Activated naive CD4-positive, alpha-beta T cell treated with anti-CD3 and anti-CD28 coated beads, Interleukin-2, amount 50 U/mL, for 24 hours (primary cell): ENCODE data around the gene ANKH.

Experiments used
- H3K27ac Mint-ChIP-seq: one replicate; pipeline ENCODE4 v1.8.0; 2021; ENCODE audit warnings: mild to moderate bottlenecking, mixed read lengths
- H3K27me3 Mint-ChIP-seq: one replicate; pipeline ENCODE4 v1.8.0; 2021; ENCODE audit warnings: mixed read lengths
- H3K36me3 Mint-ChIP-seq: one replicate; pipeline ENCODE4 v1.8.0; 2021; ENCODE audit warnings: mixed read lengths
- H3K4me1 Mint-ChIP-seq: one replicate; pipeline ENCODE4 v1.8.0; 2021; ENCODE audit warnings: mixed read lengths
- H3K4me3 Mint-ChIP-seq: one replicate; pipeline ENCODE4 v1.8.0; 2021; ENCODE audit warnings: mild to moderate bottlenecking, mixed read lengths
- H3K9me3 Mint-ChIP-seq: one replicate; pipeline ENCODE4 v1.8.0; 2021; ENCODE audit warnings: mixed read lengths

The ANKH gene

DNA sequence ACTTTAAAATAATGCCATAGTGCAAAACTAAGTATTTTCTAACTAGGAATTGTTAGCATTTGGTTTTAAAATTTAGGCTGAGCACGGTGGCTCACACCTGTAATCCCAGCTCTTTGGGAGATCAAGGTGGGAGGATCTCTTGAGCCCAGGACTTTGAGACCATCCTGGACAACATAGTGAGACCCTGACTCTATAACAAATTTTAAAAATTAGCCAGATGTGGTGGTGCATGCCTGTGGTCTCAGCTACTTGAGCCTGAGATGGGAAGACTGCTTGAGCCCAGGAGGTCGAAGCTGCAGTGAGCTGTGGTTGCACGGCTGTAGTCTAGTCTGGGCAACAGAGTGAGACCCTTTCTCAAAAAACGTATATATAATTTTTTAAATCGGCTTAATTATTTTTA, 202.2 kb downstream of the ANKH start:
- Mint-ChIP-seq H3K27ac (no peak overlapping the region), H3K9me3 (no peaks in the 10 kb centered on the region), H3K4me3 (no peak overlapping the region), H3K27me3 (no peaks in the 10 kb centered on the region), H3K36me3 (peaks cover 7% of the 10 kb centered on the region), H3K4me1 (peaks cover 82% of the 10 kb centered on the region)

DNA sequence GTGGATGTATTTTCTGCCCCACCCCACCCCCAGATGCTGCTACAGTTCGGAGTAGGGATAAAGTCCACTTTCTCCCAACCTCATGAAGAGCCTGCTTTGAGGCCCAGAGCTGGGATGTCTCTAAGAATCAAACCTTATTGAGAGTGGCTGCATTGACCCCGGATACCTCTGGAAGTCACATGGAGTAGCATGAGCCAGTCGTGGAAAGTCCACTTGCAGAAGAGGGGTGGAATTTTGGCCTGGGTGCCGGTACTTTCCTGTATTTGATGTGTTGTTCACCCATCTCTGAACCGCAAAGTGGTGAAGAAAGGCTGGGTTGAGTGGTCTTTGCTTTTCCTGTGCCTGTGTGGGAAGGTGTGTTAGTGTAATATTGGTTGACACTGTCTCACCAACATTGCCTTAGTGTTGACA, 203.4 kb downstream of the ANKH start:
- Mint-ChIP-seq H3K27ac (peak overlapping the region; percentile 80), H3K4me3 (peak overlapping the region; percentile 62), H3K36me3 (peaks cover 2% of the 10 kb centered on the region)

DNA sequence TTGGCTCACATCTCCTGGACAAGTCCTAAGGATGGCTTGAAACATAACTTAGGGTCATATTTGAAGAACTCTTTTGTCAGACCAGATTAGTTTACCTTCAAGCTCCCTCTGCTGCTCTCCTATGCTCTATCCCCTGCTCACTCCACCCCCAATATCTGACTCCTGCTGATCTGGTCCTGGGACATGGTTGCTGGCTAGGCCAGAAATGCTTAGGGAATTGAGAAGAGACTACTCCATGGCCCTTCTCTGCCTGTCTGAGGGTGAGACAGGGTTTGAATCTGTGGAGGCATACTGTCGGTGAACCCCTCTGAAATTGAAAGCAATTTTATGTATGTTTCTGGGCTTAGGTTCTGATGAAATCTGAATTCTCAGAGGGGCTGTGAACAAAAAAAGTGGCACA, 203.8 kb downstream of the ANKH start:
- H3K9me3 Mint-ChIP-seq: no peaks in the 10 kb centered on the region
- peak overlapping the region; percentile 62 for H3K4me3 Mint-ChIP-seq
- H3K4me1 Mint-ChIP-seq: peaks cover 82% of the 10 kb centered on the region
- H3K27ac Mint-ChIP-seq: peak overlapping the region; percentile 80
- H3K36me3 Mint-ChIP-seq: peaks cover 2% of the 10 kb centered on the region
- no peaks in the 10 kb centered on the region for H3K27me3 Mint-ChIP-seq

More for the DNA sequence above, 203.4 kb downstream of the ANKH start:
- Mint-ChIP-seq H3K9me3 (no peaks in the 10 kb centered on the region), H3K27me3 (no peaks in the 10 kb centered on the region), H3K4me1 (peaks cover 82% of the 10 kb centered on the region)

DNA sequence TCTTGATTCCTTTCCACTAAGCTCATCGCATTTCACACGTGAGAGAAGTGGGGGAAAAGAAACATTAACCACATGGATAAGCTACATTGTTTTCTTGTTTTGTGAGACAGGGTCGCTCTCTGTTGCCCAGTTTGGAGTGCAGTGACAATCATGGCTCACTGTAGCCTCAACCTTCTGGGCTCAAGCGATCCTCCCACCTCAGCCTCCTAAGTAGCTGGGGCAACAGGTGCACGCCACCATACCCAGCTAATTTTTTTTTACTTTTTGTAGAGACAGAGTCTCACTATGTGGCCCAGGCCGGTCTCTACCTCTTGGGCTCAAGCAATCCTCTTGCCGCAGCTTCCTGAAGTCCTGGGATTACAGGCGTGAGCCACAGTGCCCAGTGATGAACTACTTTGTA, 204.3 kb downstream of the ANKH start:
- Mint-ChIP-seq H3K4me3 (peak overlapping the region; percentile 62), H3K36me3 (peaks cover 2% of the 10 kb centered on the region), H3K27me3 (no peaks in the 10 kb centered on the region), H3K4me1 (peaks cover 82% of the 10 kb centered on the region), H3K9me3 (no peaks in the 10 kb centered on the region), H3K27ac (peak overlapping the region; percentile 80)

GRCh38 chr5:14666357-14666756, 205.2 kb downstream of the ANKH start:
- Mint-ChIP-seq H3K9me3 (no peaks in the 10 kb centered on the region), H3K4me3 (peak overlapping the region; percentile 96), H3K36me3 (peaks cover 2% of the 10 kb centered on the region), H3K4me1 (peaks cover 75% of the 10 kb centered on the region), H3K27ac (peak overlapping the region; percentile 63), H3K27me3 (no peaks in the 10 kb centered on the region)

DNA sequence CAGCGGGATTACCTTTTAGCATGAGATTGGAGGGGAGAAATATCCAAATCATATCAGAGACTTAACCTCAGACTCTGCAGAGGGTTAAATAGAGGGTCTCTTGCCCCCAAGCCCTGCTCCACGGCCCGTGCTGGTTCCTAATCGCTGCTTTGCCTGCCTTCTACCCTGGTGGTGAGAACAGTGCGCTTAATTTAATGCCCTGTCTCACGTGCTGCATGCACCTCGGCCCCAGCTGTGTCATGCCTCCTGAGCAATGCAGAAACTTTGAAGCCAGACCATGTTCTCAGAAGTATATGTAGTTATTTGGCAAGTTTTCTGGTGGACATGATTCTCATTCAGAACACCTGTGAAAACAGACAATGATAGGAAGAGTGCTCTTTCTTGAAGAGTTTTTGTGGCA, 205.6 kb downstream of the ANKH start:
- H3K36me3 Mint-ChIP-seq: peaks cover 2% of the 10 kb centered on the region
- H3K9me3 Mint-ChIP-seq: no peaks in the 10 kb centered on the region
- no peaks in the 10 kb centered on the region for H3K27me3 Mint-ChIP-seq
- peak overlapping the region; percentile 63 for H3K27ac Mint-ChIP-seq
- H3K4me1 Mint-ChIP-seq: peaks cover 75% of the 10 kb centered on the region
- peak overlapping the region; percentile 96 for H3K4me3 Mint-ChIP-seq

- H3K4me3 Mint-ChIP-seq: peak overlapping the region; percentile 96
Measured at GRCh38 chr5:14665101-14665822, 206.3 kb downstream of the ANKH start.

GRCh38 chr5:14664270-14665100, 207.1 kb downstream of the ANKH start, which contains the start of gene OTULIN:
TSS of gene OTULIN (plus strand) at chr5:14664718. CDS start at chr5:14664826, 108 bp downstream.
- Mint-ChIP-seq H3K27ac (peak within 1 kb of the TSS; percentile 98), H3K4me1 (peaks cover 70% of the 10 kb centered on the region), H3K4me3 (peak within 1 kb of the TSS; percentile 96), H3K36me3 (peaks cover 2% of the 10 kb centered on the region), H3K9me3 (no peaks in the 10 kb centered on the region), H3K27me3 (no peaks in the 10 kb centered on the region)

More at GRCh38 chr5:14665101-14665822, 206.3 kb downstream of the ANKH start:
- Mint-ChIP-seq H3K36me3 (peaks cover 2% of the 10 kb centered on the region), H3K27ac (peak overlapping the region; percentile 94), H3K9me3 (no peaks in the 10 kb centered on the region), H3K4me1 (peaks cover 73% of the 10 kb centered on the region), H3K27me3 (no peaks in the 10 kb centered on the region)

DNA sequence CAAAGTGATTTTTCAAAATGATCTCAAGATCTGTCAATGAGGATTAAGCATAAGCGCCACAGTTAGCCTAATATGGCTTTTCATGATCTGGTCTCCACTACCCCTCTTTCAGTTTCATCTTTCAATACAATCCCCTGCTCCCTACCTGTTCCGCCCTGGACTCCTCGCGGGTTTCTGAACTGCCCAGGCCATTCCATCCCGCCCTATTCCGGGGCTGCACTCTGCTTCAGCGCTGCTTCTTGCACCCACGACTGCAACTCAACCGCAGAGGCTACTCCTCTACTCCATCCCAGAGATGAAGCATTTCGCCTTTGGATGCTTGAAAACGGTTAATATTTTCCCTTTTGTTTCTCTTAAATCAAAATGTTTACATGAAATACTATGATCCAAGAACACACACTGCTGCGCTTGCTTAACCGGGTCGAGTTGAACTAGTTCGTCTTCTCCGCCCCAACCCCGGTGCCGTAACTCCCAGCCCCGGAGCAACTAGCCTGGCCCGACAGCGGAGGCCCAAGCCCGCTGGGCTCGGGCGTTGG, 207.8 kb downstream of the ANKH start:
- Mint-ChIP-seq H3K27me3 (no peaks in the 10 kb centered on the region), H3K36me3 (peaks cover 2% of the 10 kb centered on the region), H3K4me3 (peak overlapping the region; percentile 96), H3K27ac (peak overlapping the region; percentile 98), H3K4me1 (peaks cover 67% of the 10 kb centered on the region), H3K9me3 (no peaks in the 10 kb centered on the region)

- no peaks in the 10 kb centered on the region for H3K9me3 Mint-ChIP-seq
- H3K36me3 Mint-ChIP-seq: no peaks in the 10 kb centered on the region
- no peaks in the 10 kb centered on the region for H3K27me3 Mint-ChIP-seq
- H3K27ac Mint-ChIP-seq: no peak overlapping the region
- peak overlapping the region; percentile 96 for H3K4me3 Mint-ChIP-seq
- H3K4me1 Mint-ChIP-seq: peaks cover 57% of the 10 kb centered on the region
Measured at GRCh38 chr5:14662721-14663260, 208.8 kb downstream of the ANKH start.

- Mint-ChIP-seq H3K9me3 (no peaks in the 10 kb centered on the region), H3K4me1 (peaks cover 40% of the 10 kb centered on the region), H3K4me3 (no peak overlapping the region), H3K27me3 (no peaks in the 10 kb centered on the region), H3K27ac (no peak overlapping the region), H3K36me3 (no peaks in the 10 kb centered on the region)
Measured at GRCh38 chr5:14660833-14661232, 210.7 kb downstream of the ANKH start.

GRCh38 chr5:14659821-14660607, 211.6 kb downstream of the ANKH start:
- H3K27ac Mint-ChIP-seq: no peak overlapping the region
- no peaks in the 10 kb centered on the region for H3K27me3 Mint-ChIP-seq
- no peaks in the 10 kb centered on the region for H3K9me3 Mint-ChIP-seq
- H3K4me3 Mint-ChIP-seq: no peak overlapping the region
- H3K36me3 Mint-ChIP-seq: no peaks in the 10 kb centered on the region
- H3K4me1 Mint-ChIP-seq: peaks cover 36% of the 10 kb centered on the region

GRCh38 chr5:14656898-14657297, 214.7 kb downstream of the ANKH start:
- no peaks in the 10 kb centered on the region for H3K27me3 Mint-ChIP-seq
- no peak overlapping the region for H3K27ac Mint-ChIP-seq
- no peak overlapping the region for H3K4me3 Mint-ChIP-seq
- H3K36me3 Mint-ChIP-seq: no peaks in the 10 kb centered on the region
- peaks cover 13% of the 10 kb centered on the region for H3K4me1 Mint-ChIP-seq
- no peaks in the 10 kb centered on the region for H3K9me3 Mint-ChIP-seq

GRCh38 chr5:14655146-14655741, 216.3 kb downstream of the ANKH start:
- H3K27ac Mint-ChIP-seq: no peak overlapping the region
- peaks cover 4% of the 10 kb centered on the region for H3K4me1 Mint-ChIP-seq
- H3K9me3 Mint-ChIP-seq: no peaks in the 10 kb centered on the region
- peaks cover 3% of the 10 kb centered on the region for H3K27me3 Mint-ChIP-seq
- no peaks in the 10 kb centered on the region for H3K36me3 Mint-ChIP-seq
- no peak overlapping the region for H3K4me3 Mint-ChIP-seq
